Measurements from ENCODE around the gene CYSLTR2. TPM values are rescaled to one million over a fixed set of nuclear protein-coding genes. Genes with fewer than 3 reads are reported as not detected.

CYSLTR2 gene
- total and polyA plus RNA-seq, 2 experiments from 2014 or later = not detected

GRCh38 chr13:48731001-48731658 is 77.4 kb downstream of the CYSLTR2 start:
- Histone ChIP-seq H3K4me1 (ENCODE audit: insufficient read depth) (peaks cover 7% of the 10 kb centered on the region; the same call in 1 of the 2 replicates), H2AFZ (no peak overlapping the region), H3K9ac (no peak overlapping the region), H3K36me3 (ENCODE audit: low read depth) (no peaks in the 10 kb centered on the region), H3K9me3 (ENCODE audit: low read depth) (no peaks in the 10 kb centered on the region), H3K79me2 (ENCODE audit: insufficient read depth) (no peaks in the 10 kb centered on the region), H3K4me3 (no peak overlapping the region), H3K27me3 (replicated peaks; ENCODE audit: insufficient read depth) (peaks cover 24% of the 10 kb centered on the region), H3F3A (ENCODE audit: insufficient read depth) (no peaks in the 10 kb centered on the region), H3K9me2 (ENCODE audit: insufficient read depth) (no peaks in the 10 kb centered on the region), H3K4me2 (ENCODE audit: unreplicated experiment) (no peak overlapping the region), H3K27ac (no peak overlapping the region), H4K20me1 (ENCODE audit: insufficient read depth) (no peaks in the 10 kb centered on the region)
- TF ChIP-seq EZH2phosphoT487 (IDR thresholded peaks at IDR 0.05; ENCODE audit: insufficient read depth, low read depth) (peak; percentile 95), EZH2 (IDR thresholded peaks at IDR 0.05; ENCODE audit: insufficient read depth, poor library complexity, severe bottlenecking) (no peak)
- 28 to 35% methylated on average over 6 of the region's 6 CpGs for WGBS, 2 experiments (ENCODE audit: low coverage in 1 of 2, low lambda C conversion rate in 2 of 2, missing lambda C conversion rate in 2 of 2)
- in situ Hi-C loops (cut with MboI) = no loop called here
- DNase-seq = peak; percentile 79

GRCh38 chr13:48731957-48732569 is 78.3 kb downstream of the CYSLTR2 start:
- Histone ChIP-seq H4K20me1 (ENCODE audit: insufficient read depth) (no peaks in the 10 kb centered on the region), H3K36me3 (ENCODE audit: low read depth) (no peaks in the 10 kb centered on the region), H3F3A (ENCODE audit: insufficient read depth) (no peaks in the 10 kb centered on the region), H3K79me2 (ENCODE audit: insufficient read depth) (no peaks in the 10 kb centered on the region), H3K9me3 (ENCODE audit: low read depth) (no peaks in the 10 kb centered on the region), H3K4me1 (ENCODE audit: insufficient read depth) (peaks cover 7% of the 10 kb centered on the region; the same call in 1 of the 2 replicates), H3K27ac (no peak overlapping the region), H3K4me3 (peak overlapping the region; percentile 1; the same call in 1 of the 2 replicates), H3K27me3 (replicated peaks; ENCODE audit: insufficient read depth) (peaks cover 34% of the 10 kb centered on the region), H3K9me2 (ENCODE audit: insufficient read depth) (no peaks in the 10 kb centered on the region), H2AFZ (no peak overlapping the region), H3K9ac (no peak overlapping the region), H3K4me2 (ENCODE audit: unreplicated experiment) (no peak overlapping the region)
- DNase-seq = peak; percentile 49
- 33 to 35% methylated on average over 16 of the region's 16 CpGs for WGBS, 2 experiments (ENCODE audit: low coverage in 1 of 2, low lambda C conversion rate in 2 of 2, missing lambda C conversion rate in 2 of 2)
- TF ChIP-seq EZH2phosphoT487 (IDR thresholded peaks at IDR 0.05; ENCODE audit: insufficient read depth, low read depth) (no peak), EZH2 (IDR thresholded peaks at IDR 0.05; ENCODE audit: insufficient read depth, poor library complexity, severe bottlenecking) (no peak)
- in situ Hi-C loops (cut with MboI) = no loop called here

GRCh38 chr13:48733739-48734335 is 80.1 kb downstream of the CYSLTR2 start:
- peaks cover 7% of the 10 kb centered on the region; the same call in 1 of the 2 replicates for H3K4me1 ChIP-seq (ENCODE audit: insufficient read depth)
- no peak overlapping the region for H3K4me2 ChIP-seq (ENCODE audit: unreplicated experiment)
- TF ChIP-seq EZH2phosphoT487 (IDR thresholded peaks at IDR 0.05; ENCODE audit: insufficient read depth, low read depth) (no peak), EZH2 (IDR thresholded peaks at IDR 0.05; ENCODE audit: insufficient read depth, poor library complexity, severe bottlenecking) (no peak)
- WGBS, 2 experiments (ENCODE audit: low coverage in 1 of 2, low lambda C conversion rate in 2 of 2, missing lambda C conversion rate in 2 of 2) = 85 to 87% methylated on average over 5 of the region's 5 CpGs
- H3K9me2 ChIP-seq (ENCODE audit: insufficient read depth) = no peaks in the 10 kb centered on the region
- no peaks in the 10 kb centered on the region for H3K79me2 ChIP-seq (ENCODE audit: insufficient read depth)
- H3K36me3 ChIP-seq (ENCODE audit: low read depth) = no peaks in the 10 kb centered on the region
- no peak overlapping the region for H3K27ac ChIP-seq
- in situ Hi-C loops (cut with MboI) = no loop called here
- H3K9me3 ChIP-seq (ENCODE audit: low read depth) = no peaks in the 10 kb centered on the region
- H2AFZ ChIP-seq = no peak overlapping the region
- H4K20me1 ChIP-seq (ENCODE audit: insufficient read depth) = no peaks in the 10 kb centered on the region
- DNase-seq = no peak
- H3K9ac ChIP-seq = no peak overlapping the region
- H3K4me3 ChIP-seq = no peak overlapping the region
- no peaks in the 10 kb centered on the region for H3F3A ChIP-seq (ENCODE audit: insufficient read depth)
- H3K27me3 ChIP-seq (replicated peaks; ENCODE audit: insufficient read depth) = peaks cover 45% of the 10 kb centered on the region

- peaks cover 7% of the 10 kb centered on the region; the same call in 1 of the 2 replicates for H3K4me1 ChIP-seq (ENCODE audit: insufficient read depth)
- in situ Hi-C loops (cut with MboI) = no loop called here
- no peaks in the 10 kb centered on the region for H4K20me1 ChIP-seq (ENCODE audit: insufficient read depth)
- H3F3A ChIP-seq (ENCODE audit: insufficient read depth) = no peaks in the 10 kb centered on the region
- H2AFZ ChIP-seq = no peak overlapping the region
- 12 to 17% methylated on average over 3 of the region's 3 CpGs for WGBS, 2 experiments (ENCODE audit: low coverage in 1 of 2, low lambda C conversion rate in 2 of 2, missing lambda C conversion rate in 2 of 2)
- H3K9ac ChIP-seq = no peak overlapping the region
- H3K9me2 ChIP-seq (ENCODE audit: insufficient read depth) = no peaks in the 10 kb centered on the region
- DNase-seq = no peak
- no peak overlapping the region for H3K27ac ChIP-seq
- H3K27me3 ChIP-seq (replicated peaks; ENCODE audit: insufficient read depth) = peaks cover 45% of the 10 kb centered on the region
- H3K36me3 ChIP-seq (ENCODE audit: low read depth) = no peaks in the 10 kb centered on the region
- no peak for TF ChIP-seq EZH2 (IDR thresholded peaks at IDR 0.05; ENCODE audit: insufficient read depth, poor library complexity, severe bottlenecking)
- H3K79me2 ChIP-seq (ENCODE audit: insufficient read depth) = no peaks in the 10 kb centered on the region
- H3K4me2 ChIP-seq (ENCODE audit: unreplicated experiment) = no peak overlapping the region
- H3K9me3 ChIP-seq (ENCODE audit: low read depth) = no peaks in the 10 kb centered on the region
- no peak overlapping the region for H3K4me3 ChIP-seq
These were observed 81.8 kb downstream of the CYSLTR2 start for GRCh38 chr13:48735571-48735970.
